WTC11 (cell line): ENCODE data around the gene EBF3. TPM values are rescaled to one million over a fixed set of nuclear protein-coding genes. Genes with fewer than 3 reads are reported as not detected.

Experiments
- ATAC-seq: fragments of 200-7000 bp; cut with Tn5 transposase; 2 replicates; pipeline ENCODE4 v1.10.0; 2021; ENCODE audit warnings: mild to moderate bottlenecking, moderate library complexity
- CTCF ChIA-PET: fragments of 300-600 bp; sonication (Branson Sonifier 250); formaldehyde crosslinking; loops from one replicate; lab custom pipeline; 2021; ENCODE audit warnings: antibody characterized with exemption; lab: Charles Lee
- POLR2A ChIA-PET: fragments of 350-600 bp; sonication (Branson Sonifier 250); formaldehyde crosslinking; loops from one replicate; lab custom pipeline; 2021; ENCODE audit warnings: antibody characterized with exemption; lab: Charles Lee
- DNase-seq: peaks from one replicate; pipeline ENCODE4 v3.0.0; 2021; ENCODE audit warnings: low spot score
- H3K27ac Mint-ChIP-seq: 2 replicates; pipeline ENCODE4 v1.8.0; 2021; ENCODE audit warnings: mixed read lengths
- H3K27me3 Mint-ChIP-seq: 2 replicates; pipeline ENCODE4 v1.8.0; 2021; ENCODE audit warnings: low read depth, mild to moderate bottlenecking, moderate library complexity, mixed read lengths
- H3K36me3 Mint-ChIP-seq: 2 replicates; pipeline ENCODE4 v1.8.0; 2021; ENCODE audit warnings: mixed read lengths
- H3K4me1 Mint-ChIP-seq: 2 replicates; pipeline ENCODE4 v1.8.0; 2022; ENCODE audit warnings: mixed read lengths
- H3K4me3 Mint-ChIP-seq: 2 replicates; pipeline ENCODE4 v1.8.0; 2021; ENCODE audit warnings: mild to moderate bottlenecking, moderate library complexity, mixed read lengths
- H3K9me3 Mint-ChIP-seq: 2 replicates; pipeline ENCODE4 v1.8.0; 2021; ENCODE audit warnings: mixed read lengths
- E2F1 ChIP-seq: sonication (generic); formaldehyde crosslinking; IDR thresholded peaks from 2 replicates; pipeline ENCODE4 v1.8.0; 2022; ENCODE audit warnings: mild to moderate bottlenecking, missing genetic modification reagents
- ELF4 ChIP-seq: sonication (generic); formaldehyde crosslinking; IDR thresholded peaks from 2 replicates; pipeline ENCODE4 v1.8.1; 2022; ENCODE audit warnings: low read depth, mild to moderate bottlenecking, moderate library complexity, missing genetic modification reagents
- EMX1 ChIP-seq: fragments of 250-450 bp; sonication (Bioruptor Pico); IDR thresholded peaks from 2 replicates; pipeline ENCODE4 v1.8.0; 2021; ENCODE audit warnings: mild to moderate bottlenecking
- FOXK1 ChIP-seq: sonication (generic); formaldehyde crosslinking; IDR thresholded peaks from 2 replicates; pipeline ENCODE4 v1.8.0; 2022; ENCODE audit warnings: mild to moderate bottlenecking, moderate library complexity, missing genetic modification reagents
- FOXP1 ChIP-seq: sonication (generic); formaldehyde crosslinking; IDR thresholded peaks from 2 replicates; pipeline ENCODE4 v1.8.0; 2022; ENCODE audit warnings: missing genetic modification reagents, mild to moderate bottlenecking, moderate library complexity, borderline replicate concordance
- KAT7 ChIP-seq: sonication (generic); formaldehyde crosslinking; IDR thresholded peaks from 2 replicates; pipeline ENCODE4 v1.8.1; 2023; ENCODE audit warnings: missing genetic modification reagents, mild to moderate bottlenecking, borderline replicate concordance
- NR1H2 ChIP-seq: sonication (generic); formaldehyde crosslinking; IDR thresholded peaks from 2 replicates; pipeline ENCODE4 v1.9.0; 2021; ENCODE audit warnings: mild to moderate bottlenecking, moderate library complexity, missing genetic modification reagents
- NR3C1 ChIP-seq: sonication (generic); formaldehyde crosslinking; conservative IDR thresholded peaks from 2 replicates; pipeline ENCODE4 v1.8.1; 2023; ENCODE audit warnings: low read depth, mild to moderate bottlenecking, missing genetic modification reagents
- TP53 ChIP-seq: sonication (generic); formaldehyde crosslinking; IDR thresholded peaks from 2 replicates; pipeline ENCODE4 v1.8.1; 2023; ENCODE audit warnings: mild to moderate bottlenecking, missing genetic modification reagents
- ZBTB21 ChIP-seq: sonication (generic); formaldehyde crosslinking; IDR thresholded peaks from 2 replicates; pipeline ENCODE4 v1.8.1; 2023; ENCODE audit warnings: mild to moderate bottlenecking, missing genetic modification reagents, borderline replicate concordance
- ZNF138 ChIP-seq: sonication (generic); formaldehyde crosslinking; conservative IDR thresholded peaks from 2 replicates; pipeline ENCODE4 v1.8.1; 2022; ENCODE audit warnings: mild to moderate bottlenecking, moderate library complexity, missing genetic modification reagents
- ZNF281 ChIP-seq: sonication (generic); formaldehyde crosslinking; IDR thresholded peaks from 2 replicates; pipeline ENCODE4 v1.8.0; 2023; ENCODE audit warnings: mild to moderate bottlenecking, missing genetic modification reagents
- ZNF423 ChIP-seq: fragments of 250-450 bp; sonication (Bioruptor Pico); IDR thresholded peaks from 2 replicates; pipeline ENCODE4 v2.1.2; 2022; ENCODE audit warnings: mild to moderate bottlenecking, moderate library complexity
- total RNA-seq: library from RNA; stranded (reverse); gene quantifications from 3 replicates; pipeline ENCODE4 v1.2.3, GENCODE V29; 2021
- TF ChIP-seq, protein P1 (sequence below): fragments of 250-450 bp; sonication (Bioruptor Pico); IDR thresholded peaks from 2 replicates; pipeline ENCODE4 v1.9.0; 2021; ENCODE audit warnings: mild to moderate bottlenecking, borderline replicate concordance
- TF ChIP-seq, protein P2 (sequence below): sonication (generic); formaldehyde crosslinking; IDR thresholded peaks from 2 replicates; pipeline ENCODE4 v1.8.1; 2023; ENCODE audit warnings: mild to moderate bottlenecking, missing genetic modification reagents, moderate library complexity
- TF ChIP-seq, protein P3 (sequence below): sonication (generic); formaldehyde crosslinking; IDR thresholded peaks from 2 replicates; pipeline ENCODE4 v1.8.0; 2022; ENCODE audit warnings: mild to moderate bottlenecking, missing genetic modification reagents
- TF ChIP-seq, protein P4 (sequence below): sonication (generic); formaldehyde crosslinking; conservative IDR thresholded peaks from 2 replicates; pipeline ENCODE4 v1.8.1; 2023; ENCODE audit warnings: mild to moderate bottlenecking, low read depth, missing genetic modification reagents, moderate library complexity

The EBF3 gene
- total RNA-seq, 1 experiment from 2014 or later, result 1.2 TPM

GRCh38 chr10:129893104-129894089, 70.7 kb downstream of the EBF3 start (continued):
- TF ChIP-seq, protein P1, sequence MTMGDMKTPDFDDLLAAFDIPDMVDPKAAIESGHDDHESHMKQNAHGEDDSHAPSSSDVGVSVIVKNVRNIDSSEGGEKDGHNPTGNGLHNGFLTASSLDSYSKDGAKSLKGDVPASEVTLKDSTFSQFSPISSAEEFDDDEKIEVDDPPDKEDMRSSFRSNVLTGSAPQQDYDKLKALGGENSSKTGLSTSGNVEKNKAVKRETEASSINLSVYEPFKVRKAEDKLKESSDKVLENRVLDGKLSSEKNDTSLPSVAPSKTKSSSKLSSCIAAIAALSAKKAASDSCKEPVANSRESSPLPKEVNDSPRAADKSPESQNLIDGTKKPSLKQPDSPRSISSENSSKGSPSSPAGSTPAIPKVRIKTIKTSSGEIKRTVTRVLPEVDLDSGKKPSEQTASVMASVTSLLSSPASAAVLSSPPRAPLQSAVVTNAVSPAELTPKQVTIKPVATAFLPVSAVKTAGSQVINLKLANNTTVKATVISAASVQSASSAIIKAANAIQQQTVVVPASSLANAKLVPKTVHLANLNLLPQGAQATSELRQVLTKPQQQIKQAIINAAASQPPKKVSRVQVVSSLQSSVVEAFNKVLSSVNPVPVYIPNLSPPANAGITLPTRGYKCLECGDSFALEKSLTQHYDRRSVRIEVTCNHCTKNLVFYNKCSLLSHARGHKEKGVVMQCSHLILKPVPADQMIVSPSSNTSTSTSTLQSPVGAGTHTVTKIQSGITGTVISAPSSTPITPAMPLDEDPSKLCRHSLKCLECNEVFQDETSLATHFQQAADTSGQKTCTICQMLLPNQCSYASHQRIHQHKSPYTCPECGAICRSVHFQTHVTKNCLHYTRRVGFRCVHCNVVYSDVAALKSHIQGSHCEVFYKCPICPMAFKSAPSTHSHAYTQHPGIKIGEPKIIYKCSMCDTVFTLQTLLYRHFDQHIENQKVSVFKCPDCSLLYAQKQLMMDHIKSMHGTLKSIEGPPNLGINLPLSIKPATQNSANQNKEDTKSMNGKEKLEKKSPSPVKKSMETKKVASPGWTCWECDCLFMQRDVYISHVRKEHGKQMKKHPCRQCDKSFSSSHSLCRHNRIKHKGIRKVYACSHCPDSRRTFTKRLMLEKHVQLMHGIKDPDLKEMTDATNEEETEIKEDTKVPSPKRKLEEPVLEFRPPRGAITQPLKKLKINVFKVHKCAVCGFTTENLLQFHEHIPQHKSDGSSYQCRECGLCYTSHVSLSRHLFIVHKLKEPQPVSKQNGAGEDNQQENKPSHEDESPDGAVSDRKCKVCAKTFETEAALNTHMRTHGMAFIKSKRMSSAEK, result no peak
- TF ChIP-seq ZNF138 (CRISPR knock-in tag) (no peak), ZNF423 (CRISPR knock-in tag) (no peak), EMX1 (CRISPR knock-in tag) (no peak), ZNF281 (CRISPR knock-in tag) (no peak), FOXP1 (CRISPR knock-in tag) (no peak)
- TF ChIP-seq, protein P2, sequence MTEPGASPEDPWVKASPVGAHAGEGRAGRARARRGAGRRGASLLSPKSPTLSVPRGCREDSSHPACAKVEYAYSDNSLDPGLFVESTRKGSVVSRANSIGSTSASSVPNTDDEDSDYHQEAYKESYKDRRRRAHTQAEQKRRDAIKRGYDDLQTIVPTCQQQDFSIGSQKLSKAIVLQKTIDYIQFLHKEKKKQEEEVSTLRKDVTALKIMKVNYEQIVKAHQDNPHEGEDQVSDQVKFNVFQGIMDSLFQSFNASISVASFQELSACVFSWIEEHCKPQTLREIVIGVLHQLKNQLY, result no peak

DNA sequence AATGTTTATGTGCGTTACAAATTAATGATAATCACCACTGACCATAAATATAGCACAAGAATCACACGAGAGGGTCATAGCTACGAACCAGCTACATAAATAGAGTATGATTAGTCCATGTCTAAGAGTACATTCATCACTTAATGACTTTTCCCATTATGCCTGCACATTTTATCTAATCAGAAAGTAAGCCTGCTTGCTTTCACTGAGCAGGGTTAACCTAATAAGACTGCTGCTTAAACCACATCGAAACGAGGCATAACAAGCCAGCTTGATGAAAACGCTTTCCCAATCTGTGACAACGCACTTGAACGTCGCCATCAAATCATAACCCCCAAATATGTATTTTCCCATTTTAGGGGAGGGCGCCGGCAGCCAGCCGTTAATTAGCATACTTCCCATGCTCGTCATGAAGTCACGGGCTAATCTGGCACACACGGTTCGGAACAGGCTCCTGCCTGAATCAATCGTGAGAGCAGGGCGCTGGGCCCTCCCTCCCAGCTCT, 71.5 kb downstream of the EBF3 start:
- ATAC-seq (no peak), DNase-seq (no peak)
- no peak for TF ChIP-seq NR1H2 (CRISPR knock-in tag)
- TF ChIP-seq ZBTB21, result no peak
- TF ChIP-seq, protein P3, sequence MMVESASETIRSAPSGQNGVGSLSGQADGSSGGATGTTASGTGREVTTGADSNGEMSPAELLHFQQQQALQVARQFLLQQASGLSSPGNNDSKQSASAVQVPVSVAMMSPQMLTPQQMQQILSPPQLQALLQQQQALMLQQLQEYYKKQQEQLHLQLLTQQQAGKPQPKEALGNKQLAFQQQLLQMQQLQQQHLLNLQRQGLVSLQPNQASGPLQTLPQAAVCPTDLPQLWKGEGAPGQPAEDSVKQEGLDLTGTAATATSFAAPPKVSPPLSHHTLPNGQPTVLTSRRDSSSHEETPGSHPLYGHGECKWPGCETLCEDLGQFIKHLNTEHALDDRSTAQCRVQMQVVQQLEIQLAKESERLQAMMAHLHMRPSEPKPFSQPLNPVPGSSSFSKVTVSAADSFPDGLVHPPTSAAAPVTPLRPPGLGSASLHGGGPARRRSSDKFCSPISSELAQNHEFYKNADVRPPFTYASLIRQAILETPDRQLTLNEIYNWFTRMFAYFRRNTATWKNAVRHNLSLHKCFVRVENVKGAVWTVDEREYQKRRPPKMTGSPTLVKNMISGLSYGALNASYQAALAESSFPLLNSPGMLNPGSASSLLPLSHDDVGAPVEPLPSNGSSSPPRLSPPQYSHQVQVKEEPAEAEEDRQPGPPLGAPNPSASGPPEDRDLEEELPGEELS (CRISPR knock-in tag), result no peak
- no peak for TF ChIP-seq NR3C1
- no peak for TF ChIP-seq TP53 (CRISPR knock-in tag)
- TF ChIP-seq, protein P4, sequence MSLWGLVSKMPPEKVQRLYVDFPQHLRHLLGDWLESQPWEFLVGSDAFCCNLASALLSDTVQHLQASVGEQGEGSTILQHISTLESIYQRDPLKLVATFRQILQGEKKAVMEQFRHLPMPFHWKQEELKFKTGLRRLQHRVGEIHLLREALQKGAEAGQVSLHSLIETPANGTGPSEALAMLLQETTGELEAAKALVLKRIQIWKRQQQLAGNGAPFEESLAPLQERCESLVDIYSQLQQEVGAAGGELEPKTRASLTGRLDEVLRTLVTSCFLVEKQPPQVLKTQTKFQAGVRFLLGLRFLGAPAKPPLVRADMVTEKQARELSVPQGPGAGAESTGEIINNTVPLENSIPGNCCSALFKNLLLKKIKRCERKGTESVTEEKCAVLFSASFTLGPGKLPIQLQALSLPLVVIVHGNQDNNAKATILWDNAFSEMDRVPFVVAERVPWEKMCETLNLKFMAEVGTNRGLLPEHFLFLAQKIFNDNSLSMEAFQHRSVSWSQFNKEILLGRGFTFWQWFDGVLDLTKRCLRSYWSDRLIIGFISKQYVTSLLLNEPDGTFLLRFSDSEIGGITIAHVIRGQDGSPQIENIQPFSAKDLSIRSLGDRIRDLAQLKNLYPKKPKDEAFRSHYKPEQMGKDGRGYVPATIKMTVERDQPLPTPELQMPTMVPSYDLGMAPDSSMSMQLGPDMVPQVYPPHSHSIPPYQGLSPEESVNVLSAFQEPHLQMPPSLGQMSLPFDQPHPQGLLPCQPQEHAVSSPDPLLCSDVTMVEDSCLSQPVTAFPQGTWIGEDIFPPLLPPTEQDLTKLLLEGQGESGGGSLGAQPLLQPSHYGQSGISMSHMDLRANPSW (CRISPR knock-in tag), result no peak
- TF ChIP-seq E2F1 (CRISPR knock-in tag), result no peak
- no peak for TF ChIP-seq ELF4 (CRISPR knock-in tag)
- no peak for TF ChIP-seq KAT7
- no peak for TF ChIP-seq FOXK1

More for the DNA sequence above, 71.5 kb downstream of the EBF3 start:
- H3K27me3 Mint-ChIP-seq, result peaks cover 11% of the 10 kb centered on the region
- ChIA-PET POLR2A (no interaction called here), CTCF (interaction anchor here (1.5 to 1.9 kb wide), 2 partner anchors 58 to 156 kb away, joined by 5 to 7 read pairs; no protein-coding TSS in a partner anchor)
- H3K4me3 Mint-ChIP-seq, result no peak overlapping the region
- H3K9me3 Mint-ChIP-seq, result no peaks in the 10 kb centered on the region
- H3K36me3 Mint-ChIP-seq, result no peaks in the 10 kb centered on the region
- H3K27ac Mint-ChIP-seq, result no peak overlapping the region; the same call in 1 of the 2 replicates
- peaks cover 76% of the 10 kb centered on the region for H3K4me1 Mint-ChIP-seq
